B cell (primary cell): Measurements from ENCODE around the gene NBEA.

Source experiments
- EZH2 ChIP-seq: IDR thresholded peaks from 2 replicates; pipeline ENCODE4 v1.6.1; 2012; ENCODE audit warnings: borderline replicate concordance, low read depth, mild to moderate bottlenecking, moderate library complexity, low read length; ENCODE audit not compliant: insufficient read depth, poor library complexity, severe bottlenecking
- TF ChIP-seq, protein P1 (sequence below): fragments of 200-600 bp; IDR thresholded peaks from one replicate; pipeline ENCODE4 v1.8.0; 2022; ENCODE audit warnings: antibody characterized with exemption, mild to moderate bottlenecking

DNA sequence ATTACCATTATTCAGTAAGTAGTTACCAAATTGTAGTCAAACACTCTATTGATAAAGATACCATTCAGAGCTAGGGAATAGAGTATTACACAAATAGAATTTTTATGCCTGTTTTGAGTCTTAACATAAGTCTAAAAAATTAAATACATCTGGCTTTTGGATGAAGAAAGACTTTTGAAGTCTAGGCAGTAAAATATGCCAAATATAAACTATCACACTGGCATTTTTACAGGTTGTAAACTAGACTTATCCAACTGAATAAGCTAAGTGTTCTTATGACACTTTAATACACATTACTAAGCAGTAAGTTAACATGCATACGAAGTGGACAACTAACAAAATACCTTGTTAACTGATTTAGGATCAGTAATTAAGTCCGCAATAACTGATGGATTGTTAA is 425.5 kb downstream of the NBEA start:
- TF ChIP-seq, protein P1, sequence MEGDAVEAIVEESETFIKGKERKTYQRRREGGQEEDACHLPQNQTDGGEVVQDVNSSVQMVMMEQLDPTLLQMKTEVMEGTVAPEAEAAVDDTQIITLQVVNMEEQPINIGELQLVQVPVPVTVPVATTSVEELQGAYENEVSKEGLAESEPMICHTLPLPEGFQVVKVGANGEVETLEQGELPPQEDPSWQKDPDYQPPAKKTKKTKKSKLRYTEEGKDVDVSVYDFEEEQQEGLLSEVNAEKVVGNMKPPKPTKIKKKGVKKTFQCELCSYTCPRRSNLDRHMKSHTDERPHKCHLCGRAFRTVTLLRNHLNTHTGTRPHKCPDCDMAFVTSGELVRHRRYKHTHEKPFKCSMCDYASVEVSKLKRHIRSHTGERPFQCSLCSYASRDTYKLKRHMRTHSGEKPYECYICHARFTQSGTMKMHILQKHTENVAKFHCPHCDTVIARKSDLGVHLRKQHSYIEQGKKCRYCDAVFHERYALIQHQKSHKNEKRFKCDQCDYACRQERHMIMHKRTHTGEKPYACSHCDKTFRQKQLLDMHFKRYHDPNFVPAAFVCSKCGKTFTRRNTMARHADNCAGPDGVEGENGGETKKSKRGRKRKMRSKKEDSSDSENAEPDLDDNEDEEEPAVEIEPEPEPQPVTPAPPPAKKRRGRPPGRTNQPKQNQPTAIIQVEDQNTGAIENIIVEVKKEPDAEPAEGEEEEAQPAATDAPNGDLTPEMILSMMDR, result no peak
- TF ChIP-seq EZH2, result no peak
